HG03103 (cell line): ENCODE measurements around the gene HNRNPLL.
"Not testable (repeated sequence)": the region's sequence is repeated elsewhere in the genome, so short reads cannot be mapped to it uniquely, and the experiment has no call there.

ENCODE experiments used
- ATAC-seq: cut with Tn5 transposase; IDR thresholded peaks from one replicate; pipeline ENCODE4 v1.9.1; 2021; ENCODE audit warnings: low read depth; ENCODE audit not compliant: unreplicated experiment

Gene HNRNPLL

DNA sequence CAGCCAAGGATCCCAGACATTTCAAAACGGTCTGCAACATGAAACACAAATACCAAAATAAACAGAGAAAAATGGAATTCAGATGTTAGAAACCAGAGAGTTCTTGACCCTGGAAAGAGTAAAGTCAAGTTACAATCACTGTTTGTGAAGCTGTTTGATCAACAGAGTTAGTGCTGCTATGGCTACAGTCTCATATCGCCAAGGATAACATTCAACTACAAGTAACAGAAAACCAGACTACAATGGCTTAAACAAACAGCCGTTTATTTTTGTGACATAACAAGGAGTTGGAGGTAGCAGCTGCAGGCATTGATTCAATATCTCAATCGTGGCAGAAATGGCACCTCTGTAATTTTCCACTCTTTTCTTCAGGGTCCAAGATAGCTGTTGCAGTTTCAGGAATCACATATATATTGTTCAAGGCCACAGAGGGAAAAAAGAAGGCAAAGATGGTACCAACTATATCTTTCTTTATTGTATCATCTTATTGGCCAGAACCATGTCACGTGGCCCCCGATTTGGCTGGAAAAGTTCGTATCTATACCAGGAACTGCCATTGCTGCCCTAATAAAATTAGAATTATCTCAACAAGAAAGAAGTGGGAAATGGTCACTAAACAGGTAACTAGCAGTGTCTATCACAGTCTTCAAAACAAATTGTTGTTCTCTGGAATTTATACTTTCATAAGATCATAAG lies 17.7 kb upstream of the HNRNPLL start:
- no peak for ATAC-seq

DNA sequence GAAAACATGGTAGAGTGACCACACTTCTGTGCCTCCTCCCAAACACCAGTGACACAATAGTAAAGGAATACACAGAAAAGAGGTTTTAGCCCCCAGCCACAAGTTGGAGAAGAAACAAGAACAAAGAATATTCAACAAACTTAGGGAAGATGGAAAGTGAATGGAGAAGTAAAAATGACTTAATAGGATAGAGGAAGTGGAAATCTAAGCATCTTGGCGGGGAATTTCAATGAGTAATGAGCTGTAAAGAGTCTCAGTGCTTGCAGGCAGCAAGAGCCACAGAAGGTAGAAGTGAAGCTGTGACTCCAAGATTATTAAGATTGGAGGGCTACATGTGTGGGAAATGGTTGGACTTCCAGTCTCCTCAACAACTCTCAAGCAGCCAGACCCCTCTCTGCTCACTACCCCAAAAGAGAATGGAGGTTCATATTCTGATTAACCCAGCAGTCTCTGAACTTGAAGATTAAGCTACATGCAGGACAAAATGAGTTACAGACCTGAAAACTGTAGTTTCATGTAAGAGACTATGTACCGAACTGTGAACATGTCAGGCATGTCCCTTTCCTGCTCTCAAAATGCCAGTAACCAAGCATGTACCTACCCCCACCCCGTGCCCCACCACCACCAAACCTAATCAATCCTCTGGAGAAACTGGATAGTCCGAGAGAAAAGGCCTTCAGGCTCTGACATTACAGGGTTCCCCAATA lies 16.9 kb upstream of the HNRNPLL start:
- ATAC-seq: no peak

DNA sequence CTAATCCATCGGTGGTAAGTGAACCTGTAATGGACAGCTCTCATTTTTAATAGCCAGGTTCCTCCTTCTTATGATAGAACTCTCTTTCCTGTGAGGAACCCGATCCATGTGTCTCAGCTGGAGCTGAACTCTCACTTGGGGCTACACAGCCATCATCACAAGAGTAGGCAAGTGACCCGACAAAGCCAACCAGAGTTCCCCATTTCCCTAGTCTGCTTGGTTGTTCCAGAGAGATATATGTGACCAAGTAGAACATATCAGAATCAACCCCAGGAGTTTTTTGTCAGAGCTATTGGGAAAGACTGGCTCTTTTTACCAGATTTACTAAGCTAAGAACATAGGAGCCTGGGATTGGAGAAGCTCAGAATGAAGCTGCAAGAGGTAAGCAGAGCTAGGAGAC lies 14.6 kb upstream of the HNRNPLL start:
- no peak for ATAC-seq

DNA sequence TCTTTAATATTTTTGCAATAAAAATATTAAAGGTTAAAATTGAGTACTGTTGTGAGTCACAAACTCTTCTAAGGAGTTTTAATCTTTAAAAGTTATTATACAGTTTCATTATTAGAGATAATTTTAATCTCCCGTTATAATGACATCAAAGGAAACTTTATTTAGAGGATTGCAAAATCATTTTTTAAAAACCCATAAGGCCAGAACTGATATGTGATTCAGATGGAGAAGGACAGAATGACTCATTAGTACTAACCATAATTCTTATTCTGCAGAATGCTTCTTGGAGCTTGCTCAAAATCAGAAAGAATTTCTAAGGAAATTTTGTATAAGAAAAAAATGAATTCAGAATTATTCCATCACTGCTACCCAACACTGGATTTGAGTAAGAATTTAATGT lies 12.5 kb upstream of the HNRNPLL start:
- no peak for ATAC-seq

DNA sequence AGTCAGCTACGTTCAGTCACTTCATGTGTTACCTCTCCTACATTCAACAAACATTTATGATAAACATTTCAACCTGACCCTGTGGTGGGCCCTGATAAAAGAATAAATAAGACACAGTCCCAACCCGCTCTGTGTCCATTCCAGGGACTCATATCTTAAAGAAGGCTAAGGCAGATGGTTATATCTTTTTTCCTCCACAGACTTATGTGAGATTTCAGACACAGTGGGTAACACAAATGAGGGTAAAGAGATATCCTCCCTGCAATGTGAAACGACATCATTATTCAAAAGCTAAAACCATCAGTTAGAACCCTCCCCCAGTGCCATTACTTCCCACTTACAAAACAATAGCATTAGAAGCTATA lies 11.1 kb upstream of the HNRNPLL start:
- ATAC-seq: no peak

DNA sequence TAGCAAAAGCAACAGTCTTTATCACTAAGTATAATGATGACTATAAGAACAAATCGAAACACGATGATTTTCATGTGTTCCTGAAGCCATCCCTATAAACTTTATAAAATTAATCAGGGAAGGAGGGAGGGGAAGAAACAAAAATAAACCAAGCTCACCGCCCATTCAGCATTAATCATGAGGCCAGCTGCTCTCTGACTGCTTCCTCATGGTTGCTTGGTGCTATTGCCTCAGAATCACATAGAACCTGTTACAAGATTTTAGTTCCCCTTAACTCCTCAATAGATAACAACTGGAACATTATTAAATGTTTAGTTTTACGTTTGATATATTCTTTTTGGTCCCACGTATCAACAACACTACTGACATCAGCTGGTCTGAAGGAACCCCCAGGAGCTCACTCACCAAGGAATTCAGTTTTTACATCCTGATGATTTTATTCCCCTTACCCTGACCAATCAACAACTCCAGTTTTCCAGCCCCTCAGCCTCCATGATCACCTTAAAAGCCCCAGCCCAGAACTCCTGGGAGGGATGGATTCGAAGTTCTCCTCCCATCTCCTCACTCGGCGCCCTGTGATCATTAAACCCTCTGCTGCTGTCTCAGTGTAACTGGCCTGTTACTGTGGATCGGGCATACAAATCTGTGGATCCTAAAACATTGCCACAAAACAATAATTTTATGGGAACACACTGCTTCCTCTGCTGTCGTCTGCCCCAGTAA lies 10.6 kb upstream of the HNRNPLL start:
- ATAC-seq: no peak

DNA sequence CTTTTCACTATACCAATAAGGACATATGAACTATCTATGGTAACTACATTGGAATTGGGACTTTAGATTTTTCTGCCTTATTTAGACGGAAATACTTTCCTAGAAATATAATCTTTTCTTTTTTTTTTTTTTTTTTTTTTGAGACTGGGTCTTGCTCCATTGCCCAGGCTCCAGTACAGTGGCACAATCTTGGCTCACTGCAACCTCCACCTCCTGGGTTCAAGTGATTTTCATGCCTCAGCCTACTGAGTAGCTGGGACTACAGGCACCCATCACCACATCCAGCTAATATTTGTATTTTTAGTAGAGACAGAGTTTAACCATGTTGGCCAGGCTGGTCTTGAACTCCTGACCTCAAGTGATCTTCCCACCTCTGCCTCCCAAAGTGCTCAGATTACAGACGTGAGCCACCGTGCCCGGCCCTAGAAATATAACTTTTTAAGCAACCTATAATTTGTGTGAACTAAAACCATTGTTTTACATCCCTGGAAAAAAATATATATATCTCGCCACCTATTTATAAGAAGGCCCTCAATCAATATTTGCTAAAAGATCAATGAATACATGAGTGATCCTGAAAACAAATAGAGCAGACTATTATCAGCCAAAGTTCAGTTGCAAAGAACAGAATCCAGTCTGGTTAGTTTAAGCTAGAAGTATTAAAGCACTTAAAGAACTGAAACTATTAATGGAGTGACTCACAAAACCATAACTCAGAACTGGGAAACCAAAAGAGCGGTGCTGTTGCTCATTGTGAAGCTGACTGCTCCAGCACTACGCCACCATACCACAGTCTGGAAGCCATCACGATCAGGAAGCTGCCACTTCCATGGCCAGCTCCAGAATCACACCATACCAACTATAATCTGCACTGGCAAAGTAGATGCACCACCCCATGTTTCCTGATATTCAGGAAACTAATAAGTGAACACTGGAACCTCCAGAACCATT lies 8.4 kb upstream of the HNRNPLL start:
- ATAC-seq: peak; percentile 64

DNA sequence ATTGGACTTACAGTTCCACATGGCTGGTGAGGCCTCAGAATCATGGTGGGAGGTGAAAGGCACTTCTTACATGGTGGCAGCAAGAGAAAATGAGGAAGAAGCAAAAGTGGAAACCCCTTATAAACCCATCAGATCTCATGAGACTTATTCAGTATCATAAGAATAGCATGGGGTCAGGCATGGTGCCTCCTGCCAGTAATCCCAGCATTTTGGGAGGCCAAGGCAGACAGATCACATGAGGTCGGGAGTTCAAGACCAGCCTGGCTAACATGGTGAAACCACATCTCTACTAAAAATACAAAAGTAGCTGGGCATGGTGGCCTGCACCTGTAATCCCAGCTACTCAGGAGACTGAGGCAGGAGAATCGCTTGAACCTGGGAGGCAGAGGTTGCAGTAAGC lies 6.5 kb upstream of the HNRNPLL start:
- not testable (repeated sequence) for ATAC-seq

DNA sequence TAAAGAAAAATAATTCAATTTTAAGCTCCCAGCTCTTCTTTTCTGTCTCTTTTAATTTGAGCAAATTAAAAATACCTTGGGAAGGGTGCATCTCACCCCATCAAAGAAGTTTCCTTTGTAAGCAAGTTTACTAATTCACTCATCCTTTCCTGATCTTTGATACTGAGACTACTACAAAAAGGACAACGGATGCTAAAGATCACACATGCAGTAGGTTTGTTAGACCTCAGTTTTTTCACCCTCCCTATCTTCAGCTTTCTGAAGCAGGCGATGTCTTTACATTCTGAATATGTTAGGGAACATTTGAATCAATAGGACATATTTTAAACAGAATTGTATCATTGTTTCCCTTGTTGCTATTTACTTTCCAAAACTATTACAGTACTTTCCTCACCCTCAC lies 6.0 kb upstream of the HNRNPLL start:
- ATAC-seq: no peak

DNA sequence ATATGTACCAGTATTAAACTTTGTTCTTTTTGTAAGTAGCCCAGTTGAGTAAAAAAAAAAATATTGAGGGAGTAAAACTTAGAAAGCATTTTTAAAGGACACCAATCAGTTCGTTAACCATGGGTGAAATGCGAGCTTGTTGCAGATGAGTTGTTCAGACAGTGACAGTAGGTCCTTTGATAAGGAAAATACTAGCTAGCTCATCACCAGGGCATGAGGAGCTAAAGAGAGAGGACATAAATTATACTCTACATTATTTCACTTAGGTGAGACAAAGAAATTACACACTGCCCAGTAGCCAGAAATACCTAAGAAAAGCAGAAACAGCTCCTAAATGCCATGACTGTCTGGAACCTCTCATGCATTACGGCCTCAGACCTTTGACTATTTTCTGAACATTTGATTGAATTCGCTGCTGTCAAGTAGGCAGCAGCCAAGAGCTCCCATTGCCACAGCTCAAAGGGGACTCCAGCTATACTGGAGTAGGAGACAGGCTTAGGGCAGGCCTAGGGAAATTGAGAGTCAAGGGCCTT lies 2.6 kb upstream of the HNRNPLL start:
- ATAC-seq: no peak

DNA sequence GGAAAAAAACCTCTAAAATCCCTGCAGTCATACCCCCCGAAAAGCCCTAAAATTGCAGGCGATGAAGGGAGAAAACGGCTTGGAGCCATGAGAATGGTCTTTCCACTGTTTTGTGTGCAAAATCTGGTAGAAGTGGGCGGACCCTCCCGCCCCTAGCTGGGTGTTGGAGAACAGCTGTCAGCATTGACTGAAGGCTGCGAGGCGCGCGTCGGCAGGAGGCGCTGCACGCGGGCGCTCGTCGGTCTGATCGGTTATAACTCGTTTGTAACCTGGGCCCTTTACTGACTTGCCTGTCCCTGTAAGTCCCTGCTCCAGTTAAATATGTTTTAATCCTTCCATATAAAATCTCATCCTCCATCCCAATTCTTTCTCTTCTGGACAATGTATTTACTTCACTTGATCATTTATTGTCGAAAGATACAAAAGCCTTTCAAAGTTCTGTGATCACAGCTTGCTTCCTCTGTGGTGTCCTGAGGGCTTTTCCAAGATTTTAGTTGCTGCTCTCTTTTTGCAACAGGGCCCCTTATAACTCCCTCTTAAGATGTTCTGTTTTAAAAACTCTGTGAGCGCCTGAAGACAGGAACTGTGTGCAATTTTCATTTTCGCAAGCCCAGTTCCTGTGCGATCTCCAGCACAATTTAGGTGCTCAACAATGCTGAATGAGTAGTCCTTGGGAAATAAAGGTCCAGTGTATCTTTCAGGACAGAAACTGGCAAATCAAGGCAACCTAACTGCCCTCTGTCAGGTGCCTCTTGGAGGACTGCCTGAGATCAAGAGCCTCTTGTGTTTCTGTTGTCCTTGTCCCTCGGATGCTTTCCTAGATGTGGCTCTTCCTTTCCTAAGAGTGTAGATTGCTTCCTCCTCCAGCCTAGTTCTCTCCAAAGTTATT lies 918 bp upstream of the HNRNPLL start:
- ATAC-seq: no peak

DNA sequence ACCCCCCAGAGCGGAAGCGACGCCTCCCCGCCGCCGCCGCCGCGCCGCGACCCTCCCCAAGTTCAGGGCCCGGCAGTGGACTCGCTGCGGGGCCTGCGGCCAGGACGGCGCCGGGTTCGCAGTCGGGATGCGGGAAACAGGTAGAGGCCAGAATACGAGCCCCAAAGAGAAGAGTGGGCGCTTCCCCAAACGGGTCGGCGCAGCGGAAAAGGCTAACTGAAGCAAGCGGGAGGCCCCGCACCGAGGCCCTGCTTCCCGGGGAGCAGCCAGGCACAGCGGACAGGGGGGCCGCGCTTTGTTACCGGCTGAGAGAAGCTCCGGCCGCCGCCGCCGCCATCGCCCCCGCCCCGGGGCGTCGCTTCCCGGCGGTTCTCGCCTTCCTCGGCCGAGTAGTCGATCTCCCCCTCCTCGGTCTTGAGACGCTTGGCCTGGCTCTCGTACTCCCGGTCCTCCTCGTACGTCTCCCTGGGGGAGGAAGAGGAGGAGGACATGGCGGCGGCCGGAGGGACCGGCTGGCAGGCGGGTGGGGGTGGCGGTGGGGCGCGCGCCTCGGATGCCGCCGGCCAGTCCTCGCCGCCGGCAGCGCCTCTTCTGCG lies 494 bp downstream of the HNRNPLL start:
- peak; percentile 12 for ATAC-seq

DNA sequence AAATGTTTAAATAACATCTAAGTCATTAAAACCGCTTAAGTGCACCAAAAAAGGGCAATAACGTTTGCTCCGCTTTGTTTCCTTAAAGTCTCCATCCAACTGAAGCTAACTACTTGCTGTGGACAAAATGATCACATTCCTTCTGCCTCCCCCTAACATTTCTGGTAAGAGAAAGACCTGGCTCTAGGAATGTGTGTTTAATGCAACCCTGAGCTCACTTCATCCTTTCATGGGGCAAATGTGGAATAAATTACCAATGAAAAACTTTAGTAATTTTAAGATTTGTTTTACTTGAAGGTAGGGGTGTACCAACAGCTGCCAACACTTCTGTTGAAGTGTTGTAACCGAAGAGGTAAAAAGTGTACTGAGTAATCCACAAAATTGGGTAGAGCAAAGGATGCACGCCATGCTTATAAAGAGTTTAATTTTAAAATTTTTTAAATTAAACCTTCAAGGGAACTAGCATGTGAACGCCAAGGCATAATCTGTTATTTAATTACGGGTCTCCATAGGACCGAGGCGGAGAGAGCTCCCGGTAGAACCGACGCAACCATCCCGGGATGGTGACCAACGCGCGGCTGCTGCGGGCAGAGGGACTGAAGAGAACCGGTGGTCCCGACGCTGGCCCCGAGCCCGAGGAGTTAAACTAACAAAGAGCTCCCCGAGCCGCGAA lies 1.1 kb downstream of the HNRNPLL start:
- ATAC-seq: no peak

DNA sequence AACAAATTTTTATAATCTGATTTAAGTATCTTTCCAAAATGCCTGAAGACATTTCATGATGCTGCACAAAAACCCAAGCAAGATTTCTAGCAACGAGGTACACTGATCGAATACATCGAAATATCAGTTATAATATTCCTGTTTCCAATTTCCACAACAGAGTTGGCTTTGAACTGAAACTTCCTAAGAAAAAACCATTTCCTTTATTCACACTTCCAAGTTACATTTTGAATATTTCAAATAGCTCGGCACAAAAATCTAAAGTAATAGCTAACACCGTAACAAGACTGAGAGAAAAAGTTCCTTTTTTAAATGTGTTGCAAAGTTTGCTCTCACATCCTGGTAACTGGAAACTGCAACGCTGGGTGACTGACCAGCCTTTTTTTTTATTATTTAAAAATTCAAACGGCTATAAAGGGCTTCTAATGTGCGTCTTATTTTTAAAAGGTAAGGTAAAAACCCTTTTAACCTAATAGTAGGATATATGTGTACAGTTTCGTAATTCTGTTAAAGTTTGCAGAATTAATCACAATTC lies 1.7 kb downstream of the HNRNPLL start:
- ATAC-seq: no peak

DNA sequence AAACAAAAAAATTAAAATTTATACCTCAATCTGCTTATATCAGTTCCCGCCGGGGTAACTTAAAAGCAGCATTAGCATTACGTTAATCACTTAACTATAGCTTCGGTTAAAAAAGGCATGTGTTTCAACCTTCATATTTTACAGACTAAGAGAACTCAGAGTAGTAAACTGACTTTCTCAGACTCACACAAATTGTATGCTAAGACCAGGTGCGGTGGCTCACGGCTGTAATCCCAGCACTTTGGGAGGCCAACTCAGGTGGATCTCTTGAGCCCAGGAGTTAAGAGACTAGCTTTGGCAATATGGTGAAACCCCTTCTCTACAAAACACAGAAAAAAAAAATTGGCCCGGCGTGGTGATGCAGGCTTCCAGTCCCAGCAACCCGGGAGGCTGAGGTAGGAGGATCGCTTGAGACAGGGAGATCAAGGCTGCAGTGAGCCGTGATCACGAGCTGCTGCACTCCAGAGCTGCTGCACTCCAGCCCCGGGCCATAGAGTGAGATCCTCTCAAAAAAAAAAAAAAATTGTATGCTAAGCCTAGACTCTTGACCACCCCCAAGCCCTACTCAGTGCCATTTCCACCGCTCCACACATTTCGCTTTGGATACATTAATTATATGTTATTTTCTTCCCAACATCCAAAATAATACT lies 2.4 kb downstream of the HNRNPLL start:
- no peak for ATAC-seq

DNA sequence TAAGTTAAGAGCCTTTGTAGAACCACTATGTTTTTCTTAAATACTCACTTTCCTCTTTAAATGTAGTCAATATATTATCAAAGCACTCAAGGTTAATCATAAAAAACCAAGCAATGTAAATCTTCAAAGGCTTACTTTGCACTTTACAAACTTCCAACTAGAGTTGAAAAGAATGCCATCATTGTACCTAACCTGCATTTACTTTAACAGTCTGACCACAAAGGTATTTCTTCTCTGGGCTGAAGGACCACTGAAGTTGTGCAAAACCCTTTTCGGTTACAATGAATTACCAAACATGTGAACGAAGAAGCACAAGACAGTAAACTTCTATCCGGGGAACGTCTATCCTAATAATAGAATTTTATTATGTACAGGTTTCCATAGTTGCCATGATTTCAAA lies 3.0 kb downstream of the HNRNPLL start:
- no peak for ATAC-seq

DNA sequence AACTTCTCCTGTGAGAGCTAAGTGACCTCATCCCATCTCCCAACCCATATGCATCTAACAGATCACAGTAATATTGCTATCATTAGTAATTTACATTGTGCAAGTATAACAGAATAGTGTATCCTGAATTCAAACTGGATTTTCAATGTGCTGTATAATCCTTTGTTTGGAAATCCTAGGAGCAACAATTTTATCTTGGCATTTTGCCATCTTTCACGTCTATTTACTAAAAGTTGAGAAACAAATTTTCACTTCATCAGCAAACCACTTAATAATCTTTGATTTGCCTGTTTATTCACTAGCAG lies 3.8 kb downstream of the HNRNPLL start:
- no peak for ATAC-seq
